Measurements from ENCODE around the gene SMG5.

- no peak for TF ChIP-seq CTCF (conservative IDR thresholded peaks at IDR 0.05 in 1 of 2, IDR thresholded peaks at IDR 0.05 in 1 of 2; ENCODE audit: low read depth in 1 of 2, low read length in 2 of 2)
- no peak for TF ChIP-seq EZH2 (IDR thresholded peaks at IDR 0.05; ENCODE audit: low read length, missing control alignments)
Observed at GRCh38 chr1:156236164-156236563, 46.5 kb downstream of the SMG5 start.
